ENCODE measurements around the gene GTPBP6.
"Not testable (repeated sequence)": the region's sequence is repeated elsewhere in the genome, so short reads cannot be mapped to it uniquely, and the experiment has no call there.

Gene GTPBP6

GRCh38 chrX:316351-317325 lies 2.0 kb downstream of the GTPBP6 start:
- ATAC-seq = no peak
- DNase-seq = no peak

GRCh38 chrX:314781-315595 lies 3.6 kb downstream of the GTPBP6 start:
- ATAC-seq (no peak), DNase-seq (no peak)

GRCh38 chrX:314049-314448 lies 4.5 kb downstream of the GTPBP6 start:
- ATAC-seq = no peak
- DNase-seq = no peak

GRCh38 chrX:313546-313945 lies 5.0 kb downstream of the GTPBP6 start:
- DNase-seq = no peak
- no peak for ATAC-seq

- no peak for ATAC-seq
Measured at GRCh38 chrX:312621-313331, 5.8 kb downstream of the GTPBP6 start.

GRCh38 chrX:311156-312129 lies 7.2 kb downstream of the GTPBP6 start:
- ATAC-seq (no peak), DNase-seq (no peak)

More at GRCh38 chrX:312621-313331, 5.8 kb downstream of the GTPBP6 start:
- DNase-seq = no peak

GRCh38 chrX:310621-311155 lies 7.9 kb downstream of the GTPBP6 start:
- DNase-seq (no peak), ATAC-seq (no peak)

- ATAC-seq = no peak
- DNase-seq = no peak
Measured at GRCh38 chrX:308821-309520, 9.6 kb downstream of the GTPBP6 start.

GRCh38 chrX:307261-308111 lies 11.1 kb downstream of the GTPBP6 start:
- ATAC-seq (no peak), DNase-seq (no peak)

- ATAC-seq, DNase-seq: not testable (repeated sequence)
Measured at GRCh38 chrX:306614-307251, 11.9 kb downstream of the GTPBP6 start.

- DNase-seq, ATAC-seq: not testable (repeated sequence)
Measured at GRCh38 chrX:305781-306613, 12.6 kb downstream of the GTPBP6 start.

- ATAC-seq (no peak), DNase-seq (no peak)
Measured at GRCh38 chrX:302975-303374, 15.6 kb downstream of the GTPBP6 start.

GRCh38 chrX:300334-300733 lies 18.3 kb downstream of the GTPBP6 start:
- ATAC-seq = no peak
- DNase-seq = no peak

GRCh38 chrX:298993-299392 lies 19.6 kb downstream of the GTPBP6 start:
- DNase-seq (no peak), ATAC-seq (no peak)

GRCh38 chrX:295136-295535 lies 23.5 kb downstream of the GTPBP6 start:
- ATAC-seq = no peak

GRCh38 chrX:292900-293897 lies 25.4 kb downstream of the GTPBP6 start:
- no peak for ATAC-seq
- no peak for DNase-seq

More at GRCh38 chrX:295136-295535, 23.5 kb downstream of the GTPBP6 start:
- DNase-seq = no peak

All from stimulated activated naive CD8-positive, alpha-beta T cell treated with anti-CD3 and anti-CD28 coated beads, Interleukin-15, Interleukin-2, amounts not matched to agents 100 U/mL and 50 U/mL, for 24 hours (primary cell).